HEK293T (cell line): Measurements from ENCODE around the gene ZNF562.

Experiments
- CTCF ChIA-PET: fragments of 350-600 bp; formaldehyde crosslinking; extraction: SDS; loops from one replicate; lab custom pipeline; 2021; ENCODE audit warnings: antibody characterized with exemption, inconsistent platforms; lab: Yijun Ruan, JAX
- POLR2A ChIA-PET: fragments of 350-600 bp; formaldehyde crosslinking; extraction: SDS; loops from one replicate; lab custom pipeline; 2020; ENCODE audit warnings: antibody characterized with exemption, inconsistent platforms; lab: Yijun Ruan, JAX
- DNase-seq: peaks from one replicate; pipeline ENCODE4 v3.0.0; 2012; ENCODE audit warnings: mixed read lengths; ENCODE audit errors: extremely low spot score
- ARNT ChIP-seq: fragments of 450-650 bp; IDR thresholded peaks from 2 replicates; pipeline ENCODE4 v1.6.1; 2017; ENCODE audit warnings: mild to moderate bottlenecking
- BHLHE40 ChIP-seq: fragments of 450-650 bp; IDR thresholded peaks from 2 replicates; pipeline ENCODE4 v1.6.1; 2016; ENCODE audit warnings: mild to moderate bottlenecking, moderate library complexity, borderline replicate concordance
- CTBP1 ChIP-seq: fragments of 450-650 bp; IDR thresholded peaks from 2 replicates; pipeline ENCODE4 v1.6.1; 2016; ENCODE audit warnings: borderline replicate concordance
- ELF4 ChIP-seq: fragments of 450-650 bp; IDR thresholded peaks from 2 replicates; pipeline ENCODE4 v1.6.1; 2017; ENCODE audit warnings: antibody characterized with exemption
- FOXA1 ChIP-seq: fragments of 450-650 bp; IDR thresholded peaks from 2 replicates; pipeline ENCODE4 v1.6.1; 2016; ENCODE audit warnings: mild to moderate bottlenecking
- FOXK2 ChIP-seq: fragments of 450-650 bp; IDR thresholded peaks from 2 replicates; pipeline ENCODE4 v1.6.1; 2016; ENCODE audit warnings: mild to moderate bottlenecking
- FOXM1 ChIP-seq: fragments of 450-650 bp; IDR thresholded peaks from 2 replicates; pipeline ENCODE4 v1.6.1; 2017; ENCODE audit warnings: mild to moderate bottlenecking, borderline replicate concordance
- HDGF ChIP-seq: fragments of 450-650 bp; IDR thresholded peaks from 2 replicates; pipeline ENCODE4 v1.6.1; 2017; ENCODE audit warnings: antibody characterized with exemption, borderline replicate concordance
- L3MBTL2 ChIP-seq: fragments of 450-650 bp; conservative IDR thresholded peaks from 2 replicates; pipeline ENCODE4 v1.6.1; 2016; ENCODE audit warnings: mild to moderate bottlenecking
- LEF1 ChIP-seq: fragments of 450-650 bp; IDR thresholded peaks from 2 replicates; pipeline ENCODE4 v1.6.1; 2017; ENCODE audit warnings: mild to moderate bottlenecking, borderline replicate concordance
- NFRKB ChIP-seq: fragments of 450-650 bp; IDR thresholded peaks from 2 replicates; pipeline ENCODE4 v1.6.1; 2016; ENCODE audit warnings: mild to moderate bottlenecking, moderate library complexity
- PKNOX1 ChIP-seq: fragments of 450-650 bp; IDR thresholded peaks from 2 replicates; pipeline ENCODE4 v1.6.1; 2016
- SP1 ChIP-seq: fragments of 450-650 bp; IDR thresholded peaks from 2 replicates; pipeline ENCODE4 v1.6.1; 2017
- SUZ12 ChIP-seq: fragments of 450-650 bp; IDR thresholded peaks from 2 replicates; pipeline ENCODE4 v1.6.1; 2016; ENCODE audit warnings: mild to moderate bottlenecking
- TARDBP ChIP-seq: fragments of 450-650 bp; IDR thresholded peaks from 2 replicates; pipeline ENCODE4 v1.6.1; 2016
- ZNF384 ChIP-seq: fragments of 450-650 bp; IDR thresholded peaks from 2 replicates; pipeline ENCODE4 v1.6.1; 2016

Gene ZNF562

GRCh38 chr19:9645472-9645871 lies 29.4 kb downstream of the ZNF562 start:
- TF ChIP-seq TARDBP (no peak), NFRKB (no peak)
- no peak for DNase-seq
- ChIA-PET POLR2A (interaction anchor here (1.1 kb wide), 1 partner anchor 123 kb away, joined by 4 read pairs; the partner anchor contains the start of gene ZNF846), CTCF (interaction anchor here (1.4 kb wide), 1 partner anchor 20 kb away, joined by 3 read pairs; no protein-coding TSS in a partner anchor)

- ChIA-PET CTCF (interaction anchor here (0.6 to 1.4 kb wide), 2 partner anchors 19 to 345 kb away, joined by 3 read pairs; no protein-coding TSS in a partner anchor), POLR2A (interaction anchor here (1.1 kb wide), 1 partner anchor 124 kb away, joined by 4 read pairs; the partner anchor contains the start of gene ZNF846)
- TF ChIP-seq BHLHE40 (no peak), PKNOX1 (no peak), HDGF (no peak), FOXK2 (no peak), CTBP1 (no peak), L3MBTL2 (no peak), LEF1 (no peak), ZNF384 (no peak), NFRKB (no peak), TARDBP (no peak), SUZ12 (no peak), FOXM1 (no peak), ELF4 (no peak), ARNT (no peak), FOXA1 (no peak), SP1 (no peak)
- no peak for DNase-seq
Measured at GRCh38 chr19:9644472-9644871, 30.4 kb downstream of the ZNF562 start.

GRCh38 chr19:9641810-9642209 lies 33.1 kb downstream of the ZNF562 start:
- TF ChIP-seq ZNF384: no peak
- no peak for DNase-seq
- ChIA-PET CTCF (no interaction called here), POLR2A (no interaction called here)

GRCh38 chr19:9640956-9641355 lies 33.9 kb downstream of the ZNF562 start:
- no peak for DNase-seq
- ChIA-PET CTCF (no interaction called here), POLR2A (no interaction called here)
- no peak for TF ChIP-seq SUZ12
- TF ChIP-seq ARNT: no peak
- no peak for TF ChIP-seq LEF1
- no peak for TF ChIP-seq NFRKB
- TF ChIP-seq FOXK2: no peak
- no peak for TF ChIP-seq BHLHE40
- no peak for TF ChIP-seq L3MBTL2
- TF ChIP-seq HDGF: no peak
- no peak for TF ChIP-seq PKNOX1
- no peak for TF ChIP-seq ELF4
- no peak for TF ChIP-seq ZNF384
- no peak for TF ChIP-seq FOXA1

DNA sequence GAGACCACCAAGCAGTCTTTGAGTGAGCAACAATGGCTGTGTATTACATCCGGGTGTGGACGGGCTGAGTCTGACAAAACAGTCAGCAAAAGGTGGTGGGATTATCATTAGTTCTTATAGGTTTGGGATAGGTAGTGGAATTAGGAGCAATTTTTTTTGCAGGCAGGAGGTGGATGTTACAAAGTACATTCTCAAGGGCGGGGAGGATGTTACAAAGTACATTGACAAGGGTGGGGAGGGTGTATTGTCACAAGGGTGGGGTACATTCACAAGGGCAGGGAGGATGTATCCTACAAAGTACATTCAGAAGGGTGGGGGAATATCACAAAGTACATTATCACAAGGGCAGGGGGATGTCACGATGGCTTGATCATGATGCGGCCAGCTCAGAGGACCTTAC lies 38.9 kb downstream of the ZNF562 start:
- CTCF ChIA-PET: no interaction called here
- no peak for TF ChIP-seq LEF1
- no peak for TF ChIP-seq FOXA1
- TF ChIP-seq NFRKB: no peak
- no peak for TF ChIP-seq BHLHE40
- TF ChIP-seq FOXK2: no peak
- TF ChIP-seq L3MBTL2: no peak
- no peak for TF ChIP-seq PKNOX1
- no peak for TF ChIP-seq CTBP1
- no peak for TF ChIP-seq ARNT
- no peak for TF ChIP-seq FOXM1
- TF ChIP-seq ELF4: no peak
- TF ChIP-seq TARDBP: no peak
- no peak for TF ChIP-seq SP1
- TF ChIP-seq HDGF: no peak
- TF ChIP-seq SUZ12: no peak
- POLR2A ChIA-PET: no interaction called here
- no peak for DNase-seq

GRCh38 chr19:9627856-9628255 lies 47.0 kb downstream of the ZNF562 start:
- TF ChIP-seq SP1: no peak
- TF ChIP-seq ELF4: no peak
- no peak for TF ChIP-seq CTBP1
- no peak for TF ChIP-seq BHLHE40
- no peak for TF ChIP-seq ZNF384
- TF ChIP-seq FOXK2: no peak
- no peak for TF ChIP-seq NFRKB
- POLR2A ChIA-PET: no interaction called here
- CTCF ChIA-PET: interaction anchor here (0.6 to 0.8 kb wide), 2 partner anchors 41 to 168 kb away, joined by 3 to 4 read pairs; no protein-coding TSS in a partner anchor
- no peak for DNase-seq

DNA sequence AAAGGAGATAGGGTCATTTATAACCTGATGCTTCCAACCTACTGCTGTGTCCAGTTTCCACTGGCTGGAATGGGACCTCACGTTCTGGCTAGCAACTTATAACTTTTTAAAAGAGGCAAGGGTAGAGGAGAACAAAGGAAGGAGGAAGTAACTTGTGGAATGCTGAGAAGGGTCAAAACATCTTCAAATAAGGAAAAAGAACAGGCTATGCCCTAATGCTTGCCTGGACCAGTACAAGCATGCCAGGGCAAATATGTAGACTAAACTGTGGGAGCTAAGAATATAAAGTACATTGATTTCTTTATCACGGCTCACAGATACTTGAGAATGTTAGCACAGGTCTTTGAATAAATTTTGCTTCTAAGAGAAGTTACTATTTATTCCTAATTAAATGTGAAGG lies 52.4 kb downstream of the ZNF562 start:
- no peak for DNase-seq
- no peak for TF ChIP-seq ZNF384
- TF ChIP-seq FOXM1: no peak
- TF ChIP-seq BHLHE40: no peak
- TF ChIP-seq NFRKB: no peak
- no peak for TF ChIP-seq PKNOX1
- no peak for TF ChIP-seq SUZ12
- no peak for TF ChIP-seq CTBP1
- no peak for TF ChIP-seq L3MBTL2
- TF ChIP-seq LEF1: no peak
- TF ChIP-seq ARNT: no peak
- no peak for TF ChIP-seq FOXK2
- TF ChIP-seq ELF4: no peak
- no peak for TF ChIP-seq HDGF
- TF ChIP-seq FOXA1: no peak
- no peak for TF ChIP-seq SP1
- no peak for TF ChIP-seq TARDBP
- POLR2A ChIA-PET: interaction anchor here (1.5 kb wide), 1 partner anchor 146 kb away, joined by 5 read pairs; the partner anchor contains the start of gene ZNF846
- CTCF ChIA-PET: no interaction called here
